AG09319 (cell line): ENCODE results near the gene CLPSL2.

Experiments used
- DNase-seq: peaks from one replicate; pipeline ENCODE4 v3.0.0-alpha.2; 2010; ENCODE audit warnings: low read depth; ENCODE audit errors: extremely low read depth
- CTCF ChIP-seq: IDR thresholded peaks from 2 replicates; pipeline ENCODE4 v1.5.1; 2011; ENCODE audit warnings: low read depth, mild to moderate bottlenecking, inconsistent platforms, low read length, moderate library complexity

The CLPSL2 gene

GRCh38 chr6:35781290-35781689 is 4.9 kb downstream of the CLPSL2 start:
- no peak for TF ChIP-seq CTCF
- DNase-seq = no peak

- no peak for DNase-seq
- no peak for TF ChIP-seq CTCF
Measured at GRCh38 chr6:35782424-35782823, 6.0 kb downstream of the CLPSL2 start.

GRCh38 chr6:35784200-35784599 is 7.8 kb downstream of the CLPSL2 start:
- no peak for DNase-seq
- no peak for TF ChIP-seq CTCF

- TF ChIP-seq CTCF = no peak
- DNase-seq = no peak
Measured at GRCh38 chr6:35786272-35786671, 9.9 kb downstream of the CLPSL2 start.

- TF ChIP-seq CTCF = no peak
- DNase-seq = no peak
Measured at GRCh38 chr6:35786810-35787209, 10.4 kb downstream of the CLPSL2 start.

- TF ChIP-seq CTCF = no peak
- no peak for DNase-seq
Measured at GRCh38 chr6:35787266-35788218, 11.1 kb downstream of the CLPSL2 start.

- no peak for TF ChIP-seq CTCF
- DNase-seq = no peak
Measured at GRCh38 chr6:35788423-35788982, 12.1 kb downstream of the CLPSL2 start.
